H1 (cell line): ENCODE results near the gene NDST3. TPM values are rescaled to one million over a fixed set of nuclear protein-coding genes. Genes with fewer than 3 reads are reported as not detected.

Experiments used
- CTCF ChIA-PET: fragments of 300-600 bp; sonication (Branson Sonifier 250); formaldehyde crosslinking; loops from one replicate; lab custom pipeline; 2021; ENCODE audit not compliant: partially characterized antibody; lab: Charles Lee
- POLR2A ChIA-PET: fragments of 300-600 bp; sonication (Branson Sonifier 250); formaldehyde crosslinking; loops from one replicate; lab custom pipeline; 2021; ENCODE audit warnings: inconsistent platforms; ENCODE audit not compliant: partially characterized antibody; lab: Charles Lee
- DNase-seq, 2 experiments: peaks; one replicate each; pipeline versions ENCODE4 v3.0.0 to v3.0.0-alpha.2; 2010 to 2022; ENCODE audit warnings: low spot score in 2 of 2, low read depth in 1 of 2, mixed read lengths in 1 of 2
- FAIRE-seq: peaks from 2 replicates; lab custom pipeline; 2011; peaks lifted over from hg19 to GRCh38; lab: Jason Lieb, UNC
- H2AFZ ChIP-seq: 2 replicates; pipeline ENCODE4 v1.8.1; 2012; ENCODE audit warnings: low read length, inconsistent platforms
- H2AK5ac ChIP-seq: 2 replicates; pipeline ENCODE4 v1.6.1; 2013; ENCODE audit warnings: low read depth, low read length
- H2BK120ac ChIP-seq: replicated peaks from 2 replicates; pipeline ENCODE3; 2013; ENCODE audit warnings: low read depth, low read length, inconsistent platforms
- H2BK12ac ChIP-seq: 2 replicates; pipeline ENCODE4 v1.6.1; 2013; ENCODE audit warnings: low read depth, low read length
- H2BK15ac ChIP-seq: 2 replicates; pipeline ENCODE4 v1.6.1; 2013; ENCODE audit warnings: low read length
- H2BK20ac ChIP-seq: 2 replicates; pipeline ENCODE4 v1.6.1; 2013; ENCODE audit warnings: low read length
- H2BK5ac ChIP-seq: 2 replicates; pipeline ENCODE4 v1.6.1; 2013; ENCODE audit warnings: low read depth, low read length
- H3K14ac ChIP-seq: 2 replicates; pipeline ENCODE4 v1.6.1; 2013; ENCODE audit warnings: inconsistent platforms; ENCODE audit not compliant: insufficient read length
- H3K18ac ChIP-seq: 2 replicates; pipeline ENCODE4 v1.6.1; 2013; ENCODE audit warnings: low read length; ENCODE audit errors: extremely low read depth
- H3K23ac ChIP-seq: 2 replicates; pipeline ENCODE4 v1.6.1; 2013; ENCODE audit warnings: inconsistent platforms; ENCODE audit not compliant: insufficient read length
- H3K23me2 ChIP-seq: 2 replicates; pipeline ENCODE4 v1.6.1; 2013; ENCODE audit warnings: low read depth, low read length
- H3K27ac ChIP-seq: 2 replicates; pipeline ENCODE4 v1.6.1; 2011; ENCODE audit warnings: low read depth, low read length, inconsistent platforms
- H3K27me3 ChIP-seq, 4 experiments: replicated peaks in 1 of 4; 1 replicate in 1 of 4; 2 replicates in 3 of 4; pipeline versions ENCODE4 v1.6.1 to v1.8.1; 2011 to 2013; ENCODE audit warnings: low read length in 3 of 4, mild to moderate bottlenecking in 3 of 4, inconsistent platforms in 2 of 4, mixed read lengths in 2 of 4, moderate library complexity in 1 of 4; ENCODE audit not compliant: control insufficient read depth in 3 of 4, insufficient read depth in 3 of 4; ENCODE audit errors: extremely low read depth in 1 of 4
- H3K36me3 ChIP-seq, 4 experiments: 2 replicates each; pipeline versions ENCODE4 v1.6.1 to v1.8.1; 2011 to 2013; ENCODE audit warnings: mild to moderate bottlenecking in 4 of 4, low read length in 3 of 4, moderate library complexity in 2 of 4, control low read depth in 1 of 4, inconsistent platforms in 1 of 4; ENCODE audit not compliant: insufficient read depth in 4 of 4, control insufficient read depth in 2 of 4
- H3K4ac ChIP-seq: replicated peaks from 2 replicates; pipeline ENCODE3; 2013; ENCODE audit warnings: low read length, low read depth, mixed read lengths, inconsistent platforms; ENCODE audit not compliant: insufficient read length
- H3K4me1 ChIP-seq, 4 experiments: replicated peaks in 1 of 4; 1 replicate in 1 of 4; 2 replicates in 3 of 4; pipeline versions ENCODE4 v1.6.1 to v1.8.1; 2011 to 2013; ENCODE audit warnings: low read length in 3 of 4, inconsistent platforms in 2 of 4, mixed read lengths in 1 of 4; ENCODE audit not compliant: insufficient read depth in 4 of 4, control insufficient read depth in 3 of 4
- H3K4me2 ChIP-seq, 2 experiments: 2 replicates each; pipeline versions ENCODE4 v1.6.1 to v1.8.1; 2011 to 2013; ENCODE audit warnings: low read depth in 2 of 2, low read length in 2 of 2, control low read depth in 1 of 2, inconsistent platforms in 1 of 2, mild to moderate bottlenecking in 1 of 2; ENCODE audit not compliant: insufficient read depth in 1 of 2
- H3K4me3 ChIP-seq, 4 experiments: fragments of 200-600, 300-600 bp in 1 of 4; sonication (generic), shearing (Covaris generic), sonication (Bioruptor Twin) in 1 of 4; 2 replicates each; pipeline versions ENCODE4 v1.5.1 to v1.8.1; 2011 to 2016; ENCODE audit warnings: low read length in 4 of 4, low read depth in 3 of 4, control low read depth in 2 of 4, inconsistent platforms in 2 of 4, mild to moderate bottlenecking in 2 of 4, mixed read lengths in 1 of 4, moderate library complexity in 1 of 4; ENCODE audit not compliant: insufficient read depth in 2 of 4; ENCODE audit errors: extremely low read depth in 1 of 4
- H3K56ac ChIP-seq: replicated peaks from 2 replicates; pipeline ENCODE3; 2013; ENCODE audit warnings: low read depth, mild to moderate bottlenecking, mixed read lengths, low read length, inconsistent platforms; ENCODE audit not compliant: insufficient read length
- H3K79me1 ChIP-seq: 2 replicates; pipeline ENCODE4 v1.6.1; 2013; ENCODE audit warnings: low read depth, low read length, control low read depth
- H3K79me2 ChIP-seq, 2 experiments: 2 replicates each; pipeline versions ENCODE4 v1.6.1 to v1.8.1; 2012 to 2013; ENCODE audit warnings: low read length in 2 of 2, mild to moderate bottlenecking in 2 of 2, inconsistent platforms in 1 of 2; ENCODE audit not compliant: insufficient read depth in 2 of 2, control insufficient read depth in 1 of 2
- H3K9ac ChIP-seq, 4 experiments: replicated peaks in 1 of 4; 1 replicate in 1 of 4; 2 replicates in 3 of 4; pipeline versions ENCODE4 v1.6.1 to v1.8.1; 2011 to 2013; ENCODE audit warnings: low read depth in 3 of 4, low read length in 3 of 4, control low read depth in 2 of 4, mild to moderate bottlenecking in 2 of 4, moderate library complexity in 2 of 4, inconsistent platforms in 1 of 4; ENCODE audit errors: extremely low read depth in 1 of 4
- H3K9me3 ChIP-seq, 2 experiments: 2 replicates each; pipeline versions ENCODE4 v1.6.1 to v1.8.1; 2012 to 2013; ENCODE audit warnings: mild to moderate bottlenecking in 2 of 2, moderate library complexity in 2 of 2, control low read depth in 1 of 2, inconsistent platforms in 1 of 2, low read depth in 1 of 2, low read length in 1 of 2, mixed read lengths in 1 of 2; ENCODE audit not compliant: insufficient read depth in 2 of 2
- H4K20me1 ChIP-seq, 2 experiments: replicated peaks in 1 of 2; 2 replicates each; pipeline versions ENCODE3 to v1.8.1; 2011 to 2013; ENCODE audit warnings: inconsistent platforms in 2 of 2, low read length in 2 of 2, mild to moderate bottlenecking in 1 of 2; ENCODE audit not compliant: insufficient read depth in 2 of 2, control insufficient read depth in 1 of 2
- H4K5ac ChIP-seq: 2 replicates; pipeline ENCODE4 v1.6.1; 2013; ENCODE audit warnings: low read length, low read depth, mixed read lengths, inconsistent platforms; ENCODE audit not compliant: insufficient read length
- H4K8ac ChIP-seq: 2 replicates; pipeline ENCODE4 v1.8.0; 2013; ENCODE audit warnings: mild to moderate bottlenecking, moderate library complexity, low read length, inconsistent platforms; ENCODE audit not compliant: insufficient read depth; ENCODE audit errors: extremely low read depth
- H4K91ac ChIP-seq: replicated peaks from 2 replicates; pipeline ENCODE3; 2013; ENCODE audit warnings: low read length, mixed read lengths, inconsistent platforms; ENCODE audit not compliant: insufficient read length
- CTBP2 ChIP-seq: IDR thresholded peaks from 2 replicates; pipeline ENCODE4 v1.7.0; 2011; ENCODE audit warnings: borderline replicate concordance, mild to moderate bottlenecking, moderate library complexity, mixed read lengths, low read length; ENCODE audit not compliant: insufficient read depth, insufficient read length
- EZH2 ChIP-seq: fragments of 200-600 bp; sonication (generic); IDR thresholded peaks from 2 replicates; pipeline ENCODE4 v1.7.1; 2012; ENCODE audit warnings: low read depth, mild to moderate bottlenecking, moderate library complexity, low read length, inconsistent platforms; ENCODE audit not compliant: severe bottlenecking
- POLR2A ChIP-seq, 2 experiments: IDR thresholded peaks; 1 replicate in 1 of 2; 2 replicates in 1 of 2; pipeline ENCODE4 v1.6.1; 2011; ENCODE audit warnings: low read depth in 2 of 2, low read length in 2 of 2, mild to moderate bottlenecking in 2 of 2; ENCODE audit errors: control extremely low read depth in 1 of 2
- RXRA ChIP-seq: IDR thresholded peaks from 2 replicates; pipeline ENCODE4 v1.6.1; 2011; ENCODE audit warnings: low read depth, mild to moderate bottlenecking, low read length, moderate library complexity; ENCODE audit not compliant: insufficient read depth
- TCF12 ChIP-seq: IDR thresholded peaks from 2 replicates; pipeline ENCODE4 v1.6.1; 2011; ENCODE audit warnings: low read depth, mild to moderate bottlenecking, low read length
- WGBS, 2 experiments: shearing (Covaris generic) in 1 of 2; methylation state at CpG; one replicate each; pipeline versions ENCODE4 v1.1.6 to v1.1.7; 2013 to 2015; ENCODE audit warnings: low lambda C conversion rate in 2 of 2, mixed read lengths in 2 of 2, inconsistent platforms in 1 of 2, low coverage in 1 of 2, missing lambda C conversion rate in 1 of 2; ENCODE audit not compliant: insufficient replicate concordance in 2 of 2, insufficient coverage in 1 of 2, insufficient read length in 1 of 2; ENCODE audit errors: extremely low coverage in 1 of 2, missing lambda C conversion rate in 1 of 2; 5-methylcytosine and 5-hydroxymethylcytosine counted together
- polyA plus RNA-seq, 7 experiments: library from polyadenylated mRNA; depleted of rRNA in 3 of 7; stranded (reverse) in 5 of 7; unstranded in 2 of 7; fragments of >200 nt in 5 of 7; fragments of 200-250 nt in 2 of 7; gene quantifications; 1 replicate in 5 of 7; 2 replicates in 1 of 7; 4 replicates in 1 of 7; pipeline versions ENCODE4 v1.2.1 to v1.2.3, GENCODE V29; 2011 to 2013; ENCODE audit warnings: missing spikeins in 2 of 7, mixed read lengths in 2 of 7
- total RNA-seq: library from RNA; stranded (reverse); fragmentation: NEBNext Ultra II Directional; extraction: Animal tissue kit (Norgen Biotek cat#: 25700); gene quantifications from 2 replicates; pipeline ENCODE4 v1.2.1, GENCODE V29; 2021

NDST3 gene
- total and polyA plus RNA-seq, 2 of the 8 experiments (the other 6 are each of a cell fraction or from before 2014, with no cell fraction given), result 0.35 to 0.60 TPM

GRCh38 chr4:118264096-118264495 lies 229.8 kb downstream of the NDST3 start:
- H4K20me1 ChIP-seq, result no peaks in the 10 kb centered on the region
- H4K8ac ChIP-seq, result no peak overlapping the region
- H2AK5ac ChIP-seq, result no peak overlapping the region
- no peak overlapping the region for H2BK20ac ChIP-seq
- no peaks in the 10 kb centered on the region for H3K4me1 ChIP-seq
- no peak overlapping the region for H3K9ac ChIP-seq
- DNase-seq (no peak), FAIRE-seq (no peak)
- no peak overlapping the region for H3K14ac ChIP-seq
- no peaks in the 10 kb centered on the region; a peak in 1 of 4 replicates for H3K9me3 ChIP-seq
- no peaks in the 10 kb centered on the region for H3K36me3 ChIP-seq
- H3K18ac ChIP-seq, result no peak overlapping the region
- no peak overlapping the region for H3K23ac ChIP-seq
- peaks cover 3% of the 10 kb centered on the region; the same call in 1 of the 2 replicates for H3K23me2 ChIP-seq
- H2AFZ ChIP-seq, result 0 out of 2 replicates have a peak overlapping the region, but pooled peaks have one; percentile 29
- no peaks in the 10 kb centered on the region for H3K79me2 ChIP-seq
- H3K56ac ChIP-seq, result no peak overlapping the region
- no peak overlapping the region for H3K4ac ChIP-seq
- WGBS, 2 experiments, result 92% methylated on average over 3 of the region's 3 CpGs; no CpG with 5 or more reads in 1 of the 2 experiments
- POLR2A ChIA-PET, result interaction anchor here (0.5 kb wide), 1 partner anchor 1807 kb away, joined by 3 read pairs; no protein-coding TSS in a partner anchor
- no peak overlapping the region for H2BK120ac ChIP-seq
- H3K4me3 ChIP-seq, result no peak overlapping the region
- H4K5ac ChIP-seq, result no peak overlapping the region
- CTCF ChIA-PET, result interaction anchor here (0.7 to 1.2 kb wide), 2 partner anchors 23 to 122 kb away, joined by 3 read pairs; no protein-coding TSS in a partner anchor
- TF ChIP-seq TCF12, result no peak
- TF ChIP-seq CTBP2, result no peak
- TF ChIP-seq POLR2A (IDR thresholded peaks at IDR 0.05; ENCODE audit: control extremely low read depth in 1 of 2, low read depth in 2 of 2, low read length in 2 of 2), result no peak
- TF ChIP-seq RXRA, result no peak
- no peak for TF ChIP-seq EZH2
- no peak overlapping the region for H2BK5ac ChIP-seq
- H3K4me2 ChIP-seq, result no peak overlapping the region
- no peaks in the 10 kb centered on the region for H3K27me3 ChIP-seq
- H3K79me1 ChIP-seq, result no peaks in the 10 kb centered on the region
- H4K91ac ChIP-seq, result no peak overlapping the region
- no peak overlapping the region for H3K27ac ChIP-seq
- H2BK12ac ChIP-seq, result no peak overlapping the region
- no peak overlapping the region for H2BK15ac ChIP-seq
